AG04449 (cell line): ENCODE data around the gene THSD4.

Source experiments
- CTCF ChIA-PET: fragments of 350-600 bp; formaldehyde crosslinking; extraction: SDS; loops from one replicate; lab custom pipeline; 2021; ENCODE audit warnings: antibody characterized with exemption; lab: Yijun Ruan, JAX
- POLR2A ChIA-PET: fragments of 400-600, 350-600 bp; formaldehyde crosslinking; extraction: SDS; loops from one replicate; lab custom pipeline; 2020; ENCODE audit warnings: antibody characterized with exemption, inconsistent platforms; lab: Yijun Ruan, JAX
- DNase-seq: peaks from one replicate; pipeline ENCODE4 v3.0.0-alpha.2; 2010; ENCODE audit warnings: low read depth, low spot score
- H3K4me3 ChIP-seq: 2 replicates; pipeline ENCODE4 v1.5.1; 2011; ENCODE audit warnings: low read depth, mild to moderate bottlenecking, control low read depth, low read length
- TF ChIP-seq, protein P1 (sequence below): IDR thresholded peaks from one replicate; pipeline ENCODE4 v1.5.1; 2011; ENCODE audit warnings: mild to moderate bottlenecking, moderate library complexity, low read length, control low read depth, inconsistent platforms; ENCODE audit not compliant: insufficient read depth; ENCODE audit errors: missing control alignments

THSD4 gene

DNA sequence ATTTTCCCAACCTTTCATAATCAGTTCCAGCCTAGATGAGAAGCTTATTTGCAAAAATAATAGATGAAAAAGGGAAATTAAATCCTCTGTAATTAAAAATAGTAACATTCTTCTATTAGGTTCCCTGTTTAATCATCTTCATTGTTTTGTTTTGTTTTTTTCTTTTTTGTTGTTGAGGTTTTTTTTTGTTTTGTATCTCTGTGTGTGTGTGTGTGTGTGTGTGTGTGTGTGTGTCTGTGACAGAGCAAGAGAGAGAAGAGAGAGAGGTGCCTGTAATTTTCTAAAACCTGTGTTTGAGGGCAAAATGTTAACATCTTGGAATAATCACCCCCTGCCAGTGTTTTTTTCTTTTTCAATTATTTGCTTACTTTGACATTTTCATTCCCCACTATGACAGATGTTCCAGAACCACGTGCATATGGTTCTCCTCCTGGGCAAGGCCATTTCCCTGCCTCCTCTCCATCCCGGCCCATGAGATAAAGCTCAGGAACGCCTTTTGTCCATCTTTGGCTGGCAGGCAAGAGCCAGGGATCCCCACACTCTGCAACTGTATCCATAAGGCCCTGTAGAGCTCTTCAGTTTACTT is 573.3 kb downstream of the THSD4 start:
- TF ChIP-seq, protein P1, sequence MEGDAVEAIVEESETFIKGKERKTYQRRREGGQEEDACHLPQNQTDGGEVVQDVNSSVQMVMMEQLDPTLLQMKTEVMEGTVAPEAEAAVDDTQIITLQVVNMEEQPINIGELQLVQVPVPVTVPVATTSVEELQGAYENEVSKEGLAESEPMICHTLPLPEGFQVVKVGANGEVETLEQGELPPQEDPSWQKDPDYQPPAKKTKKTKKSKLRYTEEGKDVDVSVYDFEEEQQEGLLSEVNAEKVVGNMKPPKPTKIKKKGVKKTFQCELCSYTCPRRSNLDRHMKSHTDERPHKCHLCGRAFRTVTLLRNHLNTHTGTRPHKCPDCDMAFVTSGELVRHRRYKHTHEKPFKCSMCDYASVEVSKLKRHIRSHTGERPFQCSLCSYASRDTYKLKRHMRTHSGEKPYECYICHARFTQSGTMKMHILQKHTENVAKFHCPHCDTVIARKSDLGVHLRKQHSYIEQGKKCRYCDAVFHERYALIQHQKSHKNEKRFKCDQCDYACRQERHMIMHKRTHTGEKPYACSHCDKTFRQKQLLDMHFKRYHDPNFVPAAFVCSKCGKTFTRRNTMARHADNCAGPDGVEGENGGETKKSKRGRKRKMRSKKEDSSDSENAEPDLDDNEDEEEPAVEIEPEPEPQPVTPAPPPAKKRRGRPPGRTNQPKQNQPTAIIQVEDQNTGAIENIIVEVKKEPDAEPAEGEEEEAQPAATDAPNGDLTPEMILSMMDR = no peak
- no peak overlapping the region for H3K4me3 ChIP-seq
- DNase-seq = no peak
- CTCF ChIA-PET = interaction anchor here (0.7 to 1.2 kb wide), 5 partner anchors 7 to 244 kb away, joined by 3 read pairs; no protein-coding TSS in a partner anchor
- POLR2A ChIA-PET = no interaction called here

DNA sequence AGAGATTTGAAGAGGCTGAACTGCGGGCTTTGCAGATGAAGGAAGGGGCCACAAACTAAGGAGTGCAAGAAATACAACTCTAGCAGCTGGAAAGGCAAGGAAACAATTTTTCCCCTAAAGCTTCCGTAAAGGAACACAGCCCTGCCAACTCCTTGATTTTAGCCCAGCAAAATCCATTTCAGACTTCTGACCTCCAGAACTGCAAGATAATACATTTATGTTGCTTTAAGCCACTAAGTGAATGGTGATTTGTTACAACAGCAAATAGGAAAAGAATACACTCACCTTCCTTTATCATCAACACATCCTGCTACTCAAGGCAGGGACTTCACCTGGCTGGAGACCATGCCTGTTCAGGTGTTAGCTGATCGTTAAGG is 575.8 kb downstream of the THSD4 start:
- no peak for DNase-seq
- TF ChIP-seq, protein P1 = no peak
- H3K4me3 ChIP-seq = no peak overlapping the region
- ChIA-PET CTCF (interaction anchor here (1.7 kb wide), 1 partner anchor 39 kb away, joined by 5 read pairs; no protein-coding TSS in a partner anchor), POLR2A (no interaction called here)

DNA sequence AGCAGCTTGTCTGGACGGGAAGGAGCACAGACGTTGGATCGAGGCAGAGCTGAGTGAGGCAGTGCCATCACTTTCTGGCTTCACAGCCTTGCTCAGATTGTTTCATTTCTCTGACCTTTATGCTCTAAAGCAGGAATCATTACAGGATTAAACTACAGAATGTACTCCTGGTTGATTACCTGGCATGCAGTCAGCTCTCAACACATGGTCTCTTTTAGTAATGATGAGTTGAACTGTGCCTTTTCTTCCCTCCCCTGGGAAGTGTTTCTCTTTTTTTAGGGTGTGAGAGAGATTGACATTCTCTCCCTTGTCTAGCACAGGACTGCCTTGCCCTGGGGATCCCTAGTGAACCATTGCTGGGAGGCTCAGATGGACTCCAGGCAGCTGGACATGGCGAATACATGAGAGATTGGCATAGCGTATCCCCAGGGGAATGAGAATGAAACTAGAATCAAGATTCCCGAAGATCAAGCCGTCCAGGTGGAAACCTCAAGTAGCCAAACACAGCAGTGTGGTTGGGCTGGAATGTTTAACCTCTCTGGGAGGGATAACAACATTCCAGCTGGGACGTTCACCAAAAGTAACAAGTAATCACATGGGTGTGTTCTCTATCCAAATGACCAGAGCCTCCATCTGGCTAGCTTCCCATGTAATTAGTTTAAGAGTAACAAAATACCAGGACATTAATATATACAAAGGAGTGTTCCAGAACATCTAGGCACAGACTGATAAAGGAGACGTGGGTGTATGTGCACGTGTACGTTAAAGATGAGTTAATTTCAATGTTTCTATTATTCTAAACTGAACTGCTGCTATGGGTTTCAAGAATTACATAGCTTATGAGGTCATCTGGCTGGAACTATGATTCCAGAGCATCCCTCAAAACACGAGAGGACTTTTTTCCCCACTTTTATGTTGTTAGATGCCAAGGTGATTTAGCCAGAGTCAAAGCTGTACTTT is 576.5 kb downstream of the THSD4 start:
- TF ChIP-seq, protein P1 = no peak
- peak; percentile 41 for DNase-seq
- H3K4me3 ChIP-seq = no peak overlapping the region
- ChIA-PET POLR2A (interaction anchor here (1.3 kb wide), 1 partner anchor 14 kb away, joined by 4 read pairs; no protein-coding TSS in a partner anchor), CTCF (interaction anchor here (1.1 to 1.7 kb wide), 3 partner anchors 39 to 116 kb away, joined by 3 to 5 read pairs (median 4); no protein-coding TSS in a partner anchor)

DNA sequence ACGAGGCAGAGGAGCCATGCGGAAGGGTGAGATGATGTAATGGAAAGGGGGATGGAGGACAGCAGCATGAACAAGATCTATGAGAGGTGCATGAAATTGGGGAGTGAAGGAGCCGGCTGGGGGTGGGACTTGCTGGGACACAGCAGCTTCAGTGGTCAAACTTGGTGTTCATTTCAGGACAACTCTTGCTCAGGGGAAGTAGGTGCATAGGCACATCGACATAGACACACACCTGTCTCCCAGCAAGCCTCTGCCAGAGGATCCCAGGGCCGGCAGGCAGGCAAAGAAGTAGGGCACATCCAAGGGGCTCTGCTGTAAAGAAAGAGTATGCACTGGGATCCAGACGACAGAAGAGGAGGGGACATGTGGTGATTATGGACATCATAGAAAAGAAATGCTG is 582.0 kb downstream of the THSD4 start:
- CTCF ChIA-PET = no interaction called here
- TF ChIP-seq, protein P1 = no peak
- DNase-seq = no peak
- H3K4me3 ChIP-seq = no peak overlapping the region
- POLR2A ChIA-PET = no interaction called here

DNA sequence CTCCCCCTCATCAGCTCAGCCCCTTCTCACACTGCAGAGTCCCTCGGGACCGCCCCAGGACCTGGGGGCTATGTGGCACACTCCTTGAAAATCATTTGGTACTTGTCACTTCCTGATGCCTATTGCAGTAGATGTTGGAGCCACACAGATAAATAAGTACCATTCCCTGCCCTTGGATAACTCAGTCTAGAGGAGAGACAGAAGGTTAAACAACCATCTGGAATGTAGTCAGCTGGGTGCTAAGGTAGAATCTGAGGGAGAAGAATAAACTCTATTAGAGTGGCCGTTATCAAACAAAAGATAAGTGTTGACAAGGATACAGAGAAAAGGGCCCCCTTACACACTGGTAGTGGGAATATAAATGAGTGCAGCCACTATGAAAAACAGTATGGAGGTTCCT is 582.8 kb downstream of the THSD4 start:
- ChIA-PET CTCF (no interaction called here), POLR2A (no interaction called here)
- H3K4me3 ChIP-seq = no peak overlapping the region
- TF ChIP-seq, protein P1 = no peak
- no peak for DNase-seq

DNA sequence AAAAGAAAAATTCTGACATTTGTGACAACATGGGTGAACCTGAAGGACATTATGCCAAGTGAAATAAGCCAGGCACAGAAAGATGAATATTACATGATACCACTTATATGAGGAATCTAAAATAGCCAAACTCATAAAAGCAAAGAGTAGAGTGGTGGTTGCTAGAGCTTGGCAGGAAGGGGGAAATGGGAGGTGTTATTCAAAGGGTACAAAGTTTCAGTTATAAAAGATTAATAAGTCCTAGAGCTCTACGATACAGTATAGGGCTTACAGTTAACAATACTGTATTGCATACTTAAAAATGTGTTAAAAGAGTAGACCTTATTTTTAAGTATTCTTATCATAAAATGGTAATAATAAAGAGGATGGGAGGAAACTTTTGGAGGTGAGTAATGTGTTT is 583.5 kb downstream of the THSD4 start:
- TF ChIP-seq, protein P1 = no peak
- POLR2A ChIA-PET = no interaction called here
- no peak for DNase-seq

More for the DNA sequence above, 583.5 kb downstream of the THSD4 start:
- CTCF ChIA-PET = interaction anchor here (1.2 to 2.0 kb wide), 2 partner anchors 8 to 15 kb away, joined by 3 to 5 read pairs; no protein-coding TSS in a partner anchor
- no peak overlapping the region for H3K4me3 ChIP-seq
